IMR-90 (cell line): Measurements from ENCODE around the gene APLN.

ENCODE experiments used
- BHLHE40 ChIP-seq: fragments of 150-350 bp; IDR thresholded peaks from 2 replicates; pipeline ENCODE4 v1.6.1; 2016; ENCODE audit warnings: mild to moderate bottlenecking, low read depth, low read length
- CEBPB ChIP-seq: IDR thresholded peaks from 2 replicates; pipeline ENCODE4 v1.6.1; 2012; ENCODE audit warnings: low read depth, low read length, improper control_type of control experiment
- CHD1 ChIP-seq: IDR thresholded peaks from 2 replicates; pipeline ENCODE4 v1.6.1; 2012; ENCODE audit warnings: low read depth, low read length, improper control_type of control experiment
- ELK1 ChIP-seq: fragments of 150-350 bp; IDR thresholded peaks from 2 replicates; pipeline ENCODE4 v1.6.1; 2016; ENCODE audit warnings: low read depth, mild to moderate bottlenecking, low read length, moderate library complexity, borderline replicate concordance
- FOS ChIP-seq: fragments of 150-350 bp; IDR thresholded peaks from 2 replicates; pipeline ENCODE4 v1.6.1; 2016; ENCODE audit warnings: low read depth, low read length
- MAFK ChIP-seq: IDR thresholded peaks from 2 replicates; pipeline ENCODE4 v1.6.1; 2012; ENCODE audit warnings: low read depth, low read length, improper control_type of control experiment
- MAZ ChIP-seq: IDR thresholded peaks from 2 replicates; pipeline ENCODE4 v1.6.1; 2012; ENCODE audit warnings: low read depth, mild to moderate bottlenecking, low read length, improper control_type of control experiment, moderate library complexity, borderline replicate concordance
- NFE2L2 ChIP-seq: fragments of 150-350 bp; IDR thresholded peaks from 2 replicates; pipeline ENCODE4 v1.6.1; 2016; ENCODE audit warnings: low read depth, mild to moderate bottlenecking, low read length
- POLR2A ChIP-seq: IDR thresholded peaks from 2 replicates; pipeline ENCODE4 v1.6.1; 2012; ENCODE audit warnings: mild to moderate bottlenecking, low read depth, low read length
- RAD21 ChIP-seq: IDR thresholded peaks from 2 replicates; pipeline ENCODE4 v1.6.1; 2012; ENCODE audit warnings: low read length, improper control_type of control experiment
- RCOR1 ChIP-seq: IDR thresholded peaks from 2 replicates; pipeline ENCODE4 v1.6.1; 2012; ENCODE audit warnings: mild to moderate bottlenecking, low read length, improper control_type of control experiment; ENCODE audit not compliant: insufficient replicate concordance
- TF ChIP-seq, protein P1 (sequence below): conservative IDR thresholded peaks from 2 replicates; pipeline ENCODE4 v1.5.1; 2012; ENCODE audit warnings: mild to moderate bottlenecking, low read depth, low read length, improper control_type of control experiment

GRCh38 chrX:129704491-129704890 is 49.7 kb upstream of the APLN start:
- TF ChIP-seq, protein P1, sequence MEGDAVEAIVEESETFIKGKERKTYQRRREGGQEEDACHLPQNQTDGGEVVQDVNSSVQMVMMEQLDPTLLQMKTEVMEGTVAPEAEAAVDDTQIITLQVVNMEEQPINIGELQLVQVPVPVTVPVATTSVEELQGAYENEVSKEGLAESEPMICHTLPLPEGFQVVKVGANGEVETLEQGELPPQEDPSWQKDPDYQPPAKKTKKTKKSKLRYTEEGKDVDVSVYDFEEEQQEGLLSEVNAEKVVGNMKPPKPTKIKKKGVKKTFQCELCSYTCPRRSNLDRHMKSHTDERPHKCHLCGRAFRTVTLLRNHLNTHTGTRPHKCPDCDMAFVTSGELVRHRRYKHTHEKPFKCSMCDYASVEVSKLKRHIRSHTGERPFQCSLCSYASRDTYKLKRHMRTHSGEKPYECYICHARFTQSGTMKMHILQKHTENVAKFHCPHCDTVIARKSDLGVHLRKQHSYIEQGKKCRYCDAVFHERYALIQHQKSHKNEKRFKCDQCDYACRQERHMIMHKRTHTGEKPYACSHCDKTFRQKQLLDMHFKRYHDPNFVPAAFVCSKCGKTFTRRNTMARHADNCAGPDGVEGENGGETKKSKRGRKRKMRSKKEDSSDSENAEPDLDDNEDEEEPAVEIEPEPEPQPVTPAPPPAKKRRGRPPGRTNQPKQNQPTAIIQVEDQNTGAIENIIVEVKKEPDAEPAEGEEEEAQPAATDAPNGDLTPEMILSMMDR: no peak
- TF ChIP-seq RCOR1 (no peak), FOS (no peak), BHLHE40 (no peak), RAD21 (no peak), MAFK (no peak), CEBPB (no peak), POLR2A (no peak), NFE2L2 (no peak), CHD1 (no peak), ELK1 (no peak), MAZ (no peak)
